Glutamatergic neuron (in vitro differentiated cells): ENCODE results near the gene ANP32E. TPM values are rescaled to one million over a fixed set of nuclear protein-coding genes. Genes with fewer than 3 reads are reported as not detected.
A peak's percentile ranks its signal among the peaks of the same experiment; 100 is the strongest.

Source experiments
- DNase-seq: peaks from one replicate; pipeline ENCODE4 v3.0.0; 2022
- H3K27ac Mint-ChIP-seq: one replicate; pipeline ENCODE4 v1.8.0; 2020; ENCODE audit warnings: mild to moderate bottlenecking, mixed read lengths, inconsistent platforms; ENCODE audit not compliant: unreplicated experiment
- H3K27me3 Mint-ChIP-seq: one replicate; pipeline ENCODE4 v1.8.0; 2020; ENCODE audit warnings: mild to moderate bottlenecking, moderate library complexity, mixed read lengths, inconsistent platforms; ENCODE audit not compliant: unreplicated experiment
- H3K36me3 Mint-ChIP-seq: one replicate; pipeline ENCODE4 v1.8.0; 2020; ENCODE audit warnings: mild to moderate bottlenecking, mixed read lengths, inconsistent platforms; ENCODE audit not compliant: unreplicated experiment
- H3K4me1 Mint-ChIP-seq: one replicate; pipeline ENCODE4 v1.8.0; 2020; ENCODE audit warnings: mild to moderate bottlenecking, low read depth, mixed read lengths, inconsistent platforms; ENCODE audit not compliant: unreplicated experiment
- H3K4me3 Mint-ChIP-seq: one replicate; pipeline ENCODE4 v1.8.0; 2020; ENCODE audit warnings: mild to moderate bottlenecking, mixed read lengths, inconsistent platforms; ENCODE audit not compliant: unreplicated experiment
- H3K9me3 Mint-ChIP-seq: one replicate; pipeline ENCODE4 v1.8.0; 2020; ENCODE audit warnings: mild to moderate bottlenecking, moderate library complexity, mixed read lengths, inconsistent platforms; ENCODE audit not compliant: unreplicated experiment
- total RNA-seq: library from RNA; stranded (reverse); fragmentation: NEBNext Ultra II Directional; extraction: Animal tissue kit (Norgen Biotek cat#: 25700); gene quantifications from one replicate; pipeline ENCODE4 v1.2.1, GENCODE V29; 2021; ENCODE audit not compliant: unreplicated experiment
- TF ChIP-seq, protein P1 (sequence below): fragments of 200-600 bp; sonication (generic); IDR thresholded peaks from one replicate; pipeline ENCODE4 v1.5.0; 2021; ENCODE audit not compliant: partially characterized antibody, unreplicated experiment

ANP32E gene
- total RNA-seq, 1 donor from 2014 or later = 24.3 TPM

DNA sequence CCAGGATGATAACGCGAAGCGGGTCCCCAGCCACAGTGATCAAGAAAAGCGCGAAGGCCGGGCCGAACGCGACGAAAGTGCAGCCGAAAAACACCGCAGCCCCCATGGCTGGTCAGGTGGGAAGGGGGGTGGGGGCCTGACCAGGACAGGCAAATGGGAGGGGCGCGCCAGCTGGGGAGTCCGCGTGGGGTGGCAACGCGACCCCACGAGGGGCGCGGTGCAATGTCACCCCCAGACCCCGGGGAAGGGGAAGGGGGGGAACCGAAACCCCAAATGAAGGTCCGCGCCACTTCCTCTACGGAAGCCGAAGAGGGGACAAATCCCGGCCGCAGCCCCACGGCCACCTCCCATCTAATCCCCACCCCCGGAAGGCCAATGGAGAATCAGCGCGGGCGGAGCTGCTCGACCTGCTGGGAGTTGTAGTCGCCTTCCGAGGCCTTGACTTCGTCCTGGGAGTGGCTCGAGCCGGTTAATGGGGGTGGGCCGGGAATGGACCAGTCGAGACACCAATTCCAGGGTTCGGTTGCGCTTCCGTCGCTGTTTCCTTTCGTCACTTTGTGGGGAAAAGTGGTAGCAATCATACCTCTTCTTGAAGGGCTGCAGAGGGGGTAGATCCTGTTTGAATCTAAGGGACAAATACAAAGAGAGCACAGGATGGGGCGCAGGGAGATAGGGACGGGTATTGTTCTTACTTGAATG, 32.9 kb upstream of the ANP32E start, which contains the start of gene APH1A:
Gene APH1A (minus strand): TSS at position 312 of the 699 bp plus-strand sequence. CDS start 206 bp downstream, at position 106.
- Mint-ChIP-seq H3K9me3 (peaks cover 17% of the 10 kb centered on the region), H3K36me3 (no peaks in the 10 kb centered on the region), H3K4me1 (peaks cover 21% of the 10 kb centered on the region), H3K27ac (peak within 1 kb of the TSS; percentile 99), H3K27me3 (peaks cover 9% of the 10 kb centered on the region), H3K4me3 (peak within 1 kb of the TSS; percentile 93)
- peak; percentile 96 for DNase-seq
- TF ChIP-seq, protein P1, sequence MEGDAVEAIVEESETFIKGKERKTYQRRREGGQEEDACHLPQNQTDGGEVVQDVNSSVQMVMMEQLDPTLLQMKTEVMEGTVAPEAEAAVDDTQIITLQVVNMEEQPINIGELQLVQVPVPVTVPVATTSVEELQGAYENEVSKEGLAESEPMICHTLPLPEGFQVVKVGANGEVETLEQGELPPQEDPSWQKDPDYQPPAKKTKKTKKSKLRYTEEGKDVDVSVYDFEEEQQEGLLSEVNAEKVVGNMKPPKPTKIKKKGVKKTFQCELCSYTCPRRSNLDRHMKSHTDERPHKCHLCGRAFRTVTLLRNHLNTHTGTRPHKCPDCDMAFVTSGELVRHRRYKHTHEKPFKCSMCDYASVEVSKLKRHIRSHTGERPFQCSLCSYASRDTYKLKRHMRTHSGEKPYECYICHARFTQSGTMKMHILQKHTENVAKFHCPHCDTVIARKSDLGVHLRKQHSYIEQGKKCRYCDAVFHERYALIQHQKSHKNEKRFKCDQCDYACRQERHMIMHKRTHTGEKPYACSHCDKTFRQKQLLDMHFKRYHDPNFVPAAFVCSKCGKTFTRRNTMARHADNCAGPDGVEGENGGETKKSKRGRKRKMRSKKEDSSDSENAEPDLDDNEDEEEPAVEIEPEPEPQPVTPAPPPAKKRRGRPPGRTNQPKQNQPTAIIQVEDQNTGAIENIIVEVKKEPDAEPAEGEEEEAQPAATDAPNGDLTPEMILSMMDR = no peak

DNA sequence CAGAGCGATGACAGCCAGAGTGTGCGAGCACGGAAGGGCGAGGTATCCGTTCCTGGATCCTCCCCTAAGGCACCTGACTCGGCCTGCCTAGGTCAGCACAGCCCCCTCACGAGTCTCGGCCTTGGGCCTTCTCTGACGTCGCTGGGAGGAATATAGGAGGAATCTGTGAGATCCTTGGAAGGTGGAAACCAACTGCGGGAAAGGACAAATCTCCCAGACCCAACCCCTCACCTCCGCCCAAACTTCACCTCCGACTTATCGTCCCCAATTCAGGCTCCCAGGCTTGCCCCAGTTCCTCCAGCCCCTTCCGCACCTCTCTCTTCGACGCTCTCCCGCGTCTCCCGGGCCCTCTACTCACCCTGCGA, 32.4 kb upstream of the ANP32E start:
- TF ChIP-seq, protein P1 = no peak
- Mint-ChIP-seq H3K9me3 (peaks cover 17% of the 10 kb centered on the region), H3K27me3 (peaks cover 9% of the 10 kb centered on the region), H3K27ac (peak overlapping the region; percentile 99), H3K4me3 (peak overlapping the region; percentile 93), H3K36me3 (no peaks in the 10 kb centered on the region), H3K4me1 (peaks cover 21% of the 10 kb centered on the region)
- no peak for DNase-seq

DNA sequence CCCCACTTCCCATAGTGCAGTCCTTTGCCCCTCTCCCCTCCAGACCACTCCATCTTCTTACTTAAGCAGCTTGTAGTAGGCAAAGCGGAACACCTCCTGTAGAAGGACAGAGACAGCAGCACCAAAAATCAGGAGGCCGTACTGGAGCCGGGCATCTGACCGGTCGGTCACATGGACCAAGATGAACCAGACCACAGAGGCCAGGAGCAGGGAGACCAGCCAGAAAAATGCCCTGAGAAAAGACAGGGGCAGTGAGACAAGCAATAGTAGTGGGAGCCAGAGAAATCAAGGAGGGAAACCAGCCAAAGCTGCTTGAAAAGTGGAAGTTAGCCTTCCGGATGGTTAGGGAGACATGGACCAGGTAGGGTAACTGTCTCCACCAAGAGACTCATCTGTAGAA, 32.0 kb upstream of the ANP32E start:
- Mint-ChIP-seq H3K9me3 (peaks cover 17% of the 10 kb centered on the region), H3K4me1 (peaks cover 20% of the 10 kb centered on the region), H3K27me3 (peaks cover 9% of the 10 kb centered on the region), H3K27ac (peak overlapping the region; percentile 99), H3K4me3 (peak overlapping the region; percentile 93), H3K36me3 (no peaks in the 10 kb centered on the region)
- no peak for DNase-seq
- TF ChIP-seq, protein P1 = no peak

DNA sequence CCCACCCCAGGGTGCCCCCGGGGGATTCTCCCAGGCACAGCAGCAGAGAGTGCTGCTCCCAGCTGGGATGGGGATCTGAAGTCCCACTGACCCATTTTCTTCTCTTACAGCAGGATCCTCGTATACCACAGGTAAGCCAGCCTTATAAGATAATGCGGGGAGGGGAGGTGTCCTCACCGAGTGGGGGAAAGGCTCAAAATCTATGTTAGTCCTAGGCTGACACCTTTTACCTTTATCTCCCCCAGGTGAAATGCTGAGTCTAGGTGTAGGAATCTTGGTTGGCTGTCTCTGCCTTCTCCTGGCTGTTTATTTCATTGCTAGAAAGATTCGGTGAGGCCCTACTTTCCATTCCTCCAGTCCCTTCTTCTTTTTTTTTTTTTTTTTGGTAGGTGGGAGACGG, 27.6 kb upstream of the ANP32E start:
- DNase-seq = no peak
- peaks cover 9% of the 10 kb centered on the region for H3K4me1 Mint-ChIP-seq
- H3K27me3 Mint-ChIP-seq = no peaks in the 10 kb centered on the region
- no peak overlapping the region for H3K4me3 Mint-ChIP-seq
- no peak overlapping the region for H3K27ac Mint-ChIP-seq
- peaks cover 10% of the 10 kb centered on the region for H3K9me3 Mint-ChIP-seq
- H3K36me3 Mint-ChIP-seq = no peaks in the 10 kb centered on the region
- TF ChIP-seq, protein P1 = no peak
